ENCODE results near the gene COBL. TPM values are rescaled to one million over a fixed set of nuclear protein-coding genes. Genes with fewer than 3 reads are reported as not detected.

COBL gene
- total and polyA plus RNA-seq, 2 donors (not counting 3 experiments of a cell fraction or from before 2014, with no cell fraction given): 0.11 TPM; not detected in 1

GRCh38 chr7:51072281-51072680 lies 244.3 kb downstream of the COBL start:
- intact Hi-C loops (cut with micrococcal nuclease) (no loop called here), dilution Hi-C loops (cut with MboI; ENCODE audit: extremely low pct_ligation_motif_present, low sequenced_read_pairs) (no loop called here)
- Histone ChIP-seq H3K27ac (ENCODE audit: insufficient read depth, low read depth, low read length) (no peak overlapping the region), H3K9ac (replicated peaks; ENCODE audit: extremely low read depth, insufficient read depth, low read length) (no peak overlapping the region), H3K9me1 (replicated peaks; ENCODE audit: control insufficient read depth, extremely low read depth, insufficient read depth, low read length) (no peaks in the 10 kb centered on the region), H3K27me3 (ENCODE audit: control insufficient read depth in 2 of 2, insufficient read depth in 2 of 2, low read length in 2 of 2) (no peaks in the 10 kb centered on the region), H3K79me2 (ENCODE audit: control insufficient read depth, insufficient read depth, low read length) (no peaks in the 10 kb centered on the region), H2AFZ (ENCODE audit: low read depth, low read length) (no peak overlapping the region), H3K4me1 (ENCODE audit: control insufficient read depth, extremely low read depth, insufficient read depth, low read length) (peaks cover 42% of the 10 kb centered on the region), H3K36me3 (ENCODE audit: control insufficient read depth in 2 of 2, extremely low read depth in 1 of 2, insufficient read depth in 2 of 2, low read length in 2 of 2) (no peaks in the 10 kb centered on the region), H3K4me2 (ENCODE audit: insufficient read depth, low read length) (no peak overlapping the region), H4K20me1 (replicated peaks; ENCODE audit: control insufficient read depth, extremely low read depth, insufficient read depth, low read length) (no peaks in the 10 kb centered on the region), H3K4me3 (replicated peaks in 1 of 3; ENCODE audit: insufficient read depth in 1 of 3, low read depth in 1 of 3, low read length in 3 of 3) (no peak overlapping the region), H3K9me3 (replicated peaks; ENCODE audit: control insufficient read depth, insufficient read depth, low read length) (no peaks in the 10 kb centered on the region)
- DNase-seq (ENCODE audit: low read depth, low spot score) (no peak), FAIRE-seq (no peak)
- ChIA-PET POLR2A (no interaction called here), CTCF (interaction anchor here (0.7 to 5.4 kb wide), 2 partner anchors 13 to 69 kb away, joined by 3 to 54 read pairs; no protein-coding TSS in a partner anchor)
- no TSS peak for BruUV-seq (replicated peaks)
- no peak for TF ChIP-seq POLR2A (IDR thresholded peaks at IDR 0.05; ENCODE audit: low read depth, low read length)
- no peak for TF ChIP-seq GATA2 (IDR thresholded peaks at IDR 0.05; ENCODE audit: insufficient read depth, insufficient read length, low read depth, low read length)
- no peak for TF ChIP-seq CTCF (IDR thresholded peaks at IDR 0.05; ENCODE audit: extremely low read depth in 1 of 2, insufficient read depth in 1 of 2, low read depth in 1 of 2, low read length in 2 of 2)
- no peak for TF ChIP-seq MYC (IDR thresholded peaks at IDR 0.05; ENCODE audit: low read depth, low read length)
- TF ChIP-seq MAX (IDR thresholded peaks at IDR 0.05; ENCODE audit: insufficient read depth, insufficient read length): no peak

DNA sequence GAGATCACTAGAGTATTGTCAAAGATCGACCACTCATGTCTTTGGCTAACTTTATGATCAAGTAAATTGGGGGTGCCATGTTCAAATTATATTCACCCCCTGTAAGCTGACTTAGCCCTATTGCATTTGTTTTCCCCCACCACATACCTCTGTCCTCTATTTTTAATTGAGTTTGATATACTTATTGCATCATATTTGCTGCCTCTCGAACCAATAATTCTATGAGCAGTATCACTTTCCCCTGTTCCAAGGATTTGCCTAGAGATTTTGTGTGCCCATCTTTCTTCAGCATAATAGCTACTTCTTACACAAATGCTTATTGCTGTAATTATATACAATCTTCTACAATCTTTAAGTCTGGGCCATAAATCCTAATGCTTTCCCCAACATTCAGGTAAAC lies 245.2 kb downstream of the COBL start:
- Histone ChIP-seq H3K27me3 (ENCODE audit: control insufficient read depth in 2 of 2, insufficient read depth in 2 of 2, low read length in 2 of 2) (no peaks in the 10 kb centered on the region), H2AFZ (ENCODE audit: low read depth, low read length) (no peak overlapping the region), H3K9ac (replicated peaks; ENCODE audit: extremely low read depth, insufficient read depth, low read length) (no peak overlapping the region), H3K27ac (ENCODE audit: insufficient read depth, low read depth, low read length) (no peak overlapping the region), H3K9me3 (replicated peaks; ENCODE audit: control insufficient read depth, insufficient read depth, low read length) (no peaks in the 10 kb centered on the region), H3K9me1 (replicated peaks; ENCODE audit: control insufficient read depth, extremely low read depth, insufficient read depth, low read length) (no peaks in the 10 kb centered on the region), H3K4me1 (ENCODE audit: control insufficient read depth, extremely low read depth, insufficient read depth, low read length) (peaks cover 42% of the 10 kb centered on the region), H3K4me3 (replicated peaks in 1 of 3; ENCODE audit: insufficient read depth in 1 of 3, low read depth in 1 of 3, low read length in 3 of 3) (no peak overlapping the region), H3K79me2 (ENCODE audit: control insufficient read depth, insufficient read depth, low read length) (no peaks in the 10 kb centered on the region), H4K20me1 (replicated peaks; ENCODE audit: control insufficient read depth, extremely low read depth, insufficient read depth, low read length) (no peaks in the 10 kb centered on the region), H3K4me2 (ENCODE audit: insufficient read depth, low read length) (no peak overlapping the region), H3K36me3 (ENCODE audit: control insufficient read depth in 2 of 2, extremely low read depth in 1 of 2, insufficient read depth in 2 of 2, low read length in 2 of 2) (no peaks in the 10 kb centered on the region)
- no peak for TF ChIP-seq POLR2A (IDR thresholded peaks at IDR 0.05; ENCODE audit: low read depth, low read length)
- no peak for TF ChIP-seq GATA2 (IDR thresholded peaks at IDR 0.05; ENCODE audit: insufficient read depth, insufficient read length, low read depth, low read length)
- TF ChIP-seq MAX (IDR thresholded peaks at IDR 0.05; ENCODE audit: insufficient read depth, insufficient read length): no peak
- TF ChIP-seq CTCF (IDR thresholded peaks at IDR 0.05; ENCODE audit: extremely low read depth in 1 of 2, insufficient read depth in 1 of 2, low read depth in 1 of 2, low read length in 2 of 2): no peak
- TF ChIP-seq EZH2 (IDR thresholded peaks at IDR 0.05; ENCODE audit: borderline replicate concordance, low read depth, low read length, severe bottlenecking): no peak
- TF ChIP-seq MYC (IDR thresholded peaks at IDR 0.05; ENCODE audit: low read depth, low read length): no peak
- no peak for TF ChIP-seq JUN (IDR thresholded peaks at IDR 0.05; ENCODE audit: borderline replicate concordance, insufficient read depth, insufficient read length, low read depth)
- no peak for TF ChIP-seq FOS (IDR thresholded peaks at IDR 0.05; ENCODE audit: borderline replicate concordance, insufficient read depth, low read length)
- TF ChIP-seq POLR2AphosphoS5 (IDR thresholded peaks at IDR 0.05; ENCODE audit: insufficient read depth, low read depth, low read length): no peak
- POLR2A ChIA-PET: no interaction called here
- FAIRE-seq (no peak), DNase-seq (ENCODE audit: low read depth, low spot score) (no peak)
- CTCF ChIA-PET: interaction anchor here (0.7 to 5.4 kb wide), 5 partner anchors 12 to 109 kb away, joined by 3 to 54 read pairs (median 3); no protein-coding TSS in a partner anchor
- dilution Hi-C loops (cut with MboI; ENCODE audit: extremely low pct_ligation_motif_present, low sequenced_read_pairs): no loop called here
- BruUV-seq (replicated peaks): no TSS peak
- intact Hi-C loops (cut with micrococcal nuclease): no loop called here
